ENCODE data around the gene ATP11A.
A peak's percentile ranks its signal among the peaks of the same experiment; 100 is the strongest.

Gene ATP11A

DNA sequence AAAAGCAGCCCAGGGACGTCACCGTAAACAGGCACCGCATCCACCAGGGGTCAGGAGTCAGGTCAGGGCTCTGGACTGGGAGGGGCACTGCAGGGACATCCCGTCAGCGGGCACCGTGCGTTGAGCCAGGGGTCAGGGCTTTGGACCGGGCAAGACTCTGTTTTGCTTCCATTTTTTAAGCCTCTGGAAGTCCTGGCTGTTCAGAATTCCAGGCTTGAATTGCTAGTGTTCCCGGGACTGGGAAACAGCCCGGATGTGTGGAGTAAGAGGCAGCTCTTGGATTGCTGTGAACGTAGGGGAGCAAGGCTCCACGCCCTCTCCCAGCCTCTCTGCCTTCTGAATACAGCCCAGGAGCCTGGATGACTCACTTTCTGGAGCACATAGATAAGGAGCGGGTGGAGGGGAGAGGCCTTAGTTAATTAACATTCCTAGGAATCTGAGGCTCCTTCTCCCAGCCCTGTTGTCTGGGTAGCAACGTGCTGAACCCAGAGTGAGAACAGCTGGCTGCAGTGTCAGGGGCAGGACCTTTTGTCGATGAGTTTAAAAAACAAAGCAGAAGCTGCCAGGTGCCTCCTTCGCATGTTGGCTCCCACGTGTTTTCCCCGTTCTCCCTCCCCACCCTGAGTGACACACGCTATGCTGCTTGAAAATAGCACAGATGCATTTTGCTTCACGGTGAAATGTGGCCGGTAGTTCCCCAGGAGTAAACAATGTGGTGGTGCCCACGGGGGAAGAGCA, 21.9 kb downstream of the ATP11A start:
- no peak for DNase-seq

DNA sequence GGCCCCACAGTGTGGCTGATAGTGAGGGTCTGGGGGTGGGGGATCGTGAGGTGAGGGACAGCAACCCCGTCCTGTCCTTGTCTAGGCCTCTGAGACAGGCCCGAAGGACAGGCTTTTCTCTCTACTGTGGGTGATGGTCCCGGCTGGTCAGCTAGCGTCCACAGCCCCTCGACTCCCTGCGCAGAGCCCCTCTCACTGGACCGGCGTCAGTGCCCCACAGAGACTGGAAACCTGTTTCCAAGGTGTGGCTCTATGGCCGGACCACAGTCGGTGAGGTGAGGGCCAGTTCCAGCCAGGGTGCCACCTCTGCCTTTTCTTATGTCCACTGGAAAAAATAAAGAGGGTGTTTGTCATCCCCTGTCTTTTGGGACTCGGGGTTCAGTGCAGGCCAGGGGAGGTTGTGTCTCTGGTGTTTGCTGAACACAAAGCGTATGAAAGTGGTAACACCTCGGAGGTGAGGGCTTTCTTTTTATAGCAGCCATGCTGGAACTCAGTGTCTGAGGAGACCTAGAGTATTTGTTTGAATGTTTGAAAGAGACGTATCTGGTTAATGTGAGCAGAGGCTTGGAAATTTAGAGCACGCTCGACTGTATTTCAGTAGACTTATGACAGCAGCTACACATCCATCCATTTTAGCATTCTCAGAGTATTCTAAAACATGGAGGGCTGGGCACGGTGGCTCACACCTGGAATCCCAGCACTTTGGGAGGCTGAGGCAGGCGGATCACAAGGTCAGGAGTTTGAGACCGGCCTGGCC, 22.8 kb downstream of the ATP11A start:
- DNase-seq: no peak

DNA sequence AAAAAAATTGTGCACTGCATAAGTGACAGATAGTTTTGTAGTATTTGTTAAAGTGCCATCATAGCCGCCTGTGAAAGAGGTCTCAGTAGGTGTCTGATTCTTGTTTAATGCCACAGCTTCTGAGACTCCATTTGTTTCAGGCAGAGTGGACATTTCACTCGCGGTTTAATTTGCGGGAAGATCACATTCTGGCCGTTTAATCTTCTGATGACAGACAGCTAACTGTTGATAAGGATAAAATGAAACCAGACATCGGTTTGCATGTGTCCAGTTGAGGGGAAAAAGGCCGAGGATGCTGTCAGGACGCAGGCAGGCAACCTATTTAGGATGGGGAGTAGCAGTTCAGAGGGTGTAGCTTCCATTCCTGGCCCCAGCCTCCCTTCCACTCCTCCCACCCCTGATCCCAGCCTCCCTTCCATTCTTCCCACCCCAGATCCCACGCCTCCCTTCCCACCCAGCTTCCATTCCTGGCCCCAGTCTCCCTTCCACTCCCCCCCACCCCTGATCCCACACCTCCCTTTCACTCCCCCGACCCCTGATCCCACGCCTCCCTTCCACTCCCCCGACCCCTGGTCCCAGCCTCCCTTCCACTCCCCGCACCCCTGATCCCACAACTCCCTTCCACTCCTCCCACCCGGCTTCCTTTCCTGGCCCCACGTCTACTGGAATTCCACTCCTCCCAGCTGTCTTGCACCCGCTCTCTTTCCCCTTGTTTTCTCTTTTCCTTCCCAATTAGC, 23.8 kb downstream of the ATP11A start:
- DNase-seq: no peak

DNA sequence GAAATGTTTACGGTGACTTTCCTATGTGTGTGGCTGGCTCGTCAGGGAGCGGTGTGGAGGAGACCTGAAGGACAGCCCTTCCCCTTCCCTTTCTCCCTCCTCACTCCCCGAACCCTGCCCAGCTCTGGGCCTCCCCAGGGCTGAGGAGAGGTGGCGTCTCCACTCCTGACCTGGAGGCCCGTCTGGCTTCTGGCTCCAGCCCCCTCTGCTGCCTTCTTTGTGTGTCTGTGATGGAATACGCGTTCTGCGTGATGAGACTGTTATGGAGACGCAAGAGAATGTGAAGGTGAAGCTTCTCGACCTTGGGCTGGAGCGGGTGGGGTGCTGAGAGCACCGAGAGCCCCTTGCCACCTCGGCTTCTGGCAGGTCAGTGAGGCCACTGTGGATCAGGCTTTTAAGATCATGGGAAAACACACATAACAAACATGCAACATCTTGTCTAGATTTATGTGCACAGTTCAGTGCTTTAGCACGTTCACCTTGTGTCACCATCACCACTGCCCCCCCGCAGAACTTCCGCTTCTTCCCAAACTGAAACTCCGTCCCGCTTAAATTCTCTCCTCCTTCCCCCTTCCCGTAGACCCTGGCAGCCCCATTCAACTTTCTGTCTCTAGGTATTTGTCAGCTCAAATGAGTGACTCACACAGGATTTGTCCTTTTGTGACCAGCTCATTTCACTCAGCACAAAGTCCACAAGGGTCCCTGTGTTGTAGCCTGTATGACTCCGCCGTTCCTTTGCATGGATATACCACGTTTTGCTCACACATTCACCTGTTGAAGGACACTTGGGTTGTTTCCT, 24.7 kb downstream of the ATP11A start:
- DNase-seq: no peak

DNA sequence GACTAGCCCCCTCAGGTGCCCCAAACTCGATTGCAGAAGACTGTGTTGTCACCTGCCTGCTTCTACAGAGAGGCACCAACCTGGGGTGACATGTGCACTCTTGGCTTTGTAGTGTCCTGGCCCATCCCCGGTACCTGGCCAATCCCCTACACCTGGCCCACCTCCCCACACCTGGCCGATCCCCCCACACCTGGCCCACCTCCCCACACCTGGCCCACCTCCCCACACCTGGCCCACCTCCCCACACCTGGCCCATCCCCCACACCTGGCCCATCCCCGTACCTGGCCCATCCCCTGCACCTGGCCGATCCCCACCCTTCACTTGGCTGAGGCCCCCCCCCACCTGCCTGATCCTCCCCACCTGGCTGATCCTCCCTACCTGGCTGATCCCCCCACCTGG, 25.4 kb downstream of the ATP11A start:
- DNase-seq: no peak

DNA sequence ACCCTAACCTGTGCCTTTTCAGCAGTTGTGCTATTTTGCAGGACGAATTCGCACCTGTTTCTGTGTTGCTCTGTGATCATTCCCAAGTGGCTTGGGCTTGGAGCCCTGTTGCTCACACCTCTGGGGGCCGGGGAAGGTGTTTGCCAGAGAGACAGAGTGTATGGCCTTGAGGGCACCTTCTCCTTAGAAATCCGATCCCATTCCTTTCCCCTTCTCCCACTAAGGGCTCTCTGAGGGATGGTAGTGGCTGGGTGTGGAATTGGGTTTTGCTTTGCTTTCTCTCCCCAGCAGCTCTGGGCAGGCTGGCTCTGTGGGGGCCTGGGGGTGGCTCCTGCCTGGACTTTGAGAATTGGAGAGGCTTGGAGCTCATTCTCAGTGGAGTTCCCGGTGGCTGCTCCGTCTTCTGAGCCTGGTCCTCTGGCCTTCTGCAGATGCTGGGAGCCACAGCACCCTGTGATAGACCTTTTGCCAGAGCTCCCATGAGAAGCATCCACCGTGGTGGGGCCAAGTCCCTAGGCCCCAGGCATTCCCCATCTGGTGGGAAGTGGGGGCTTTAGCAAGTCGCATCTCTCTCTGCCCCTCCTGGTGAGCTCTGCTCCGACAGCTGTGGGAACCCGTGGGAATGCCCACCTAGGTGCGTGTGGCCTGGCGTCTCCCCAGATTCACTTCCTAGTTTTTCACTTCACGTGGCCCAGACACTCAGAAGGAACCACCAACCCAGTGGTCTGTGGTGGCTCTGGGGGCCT, 26.1 kb downstream of the ATP11A start:
- DNase-seq: no peak

DNA sequence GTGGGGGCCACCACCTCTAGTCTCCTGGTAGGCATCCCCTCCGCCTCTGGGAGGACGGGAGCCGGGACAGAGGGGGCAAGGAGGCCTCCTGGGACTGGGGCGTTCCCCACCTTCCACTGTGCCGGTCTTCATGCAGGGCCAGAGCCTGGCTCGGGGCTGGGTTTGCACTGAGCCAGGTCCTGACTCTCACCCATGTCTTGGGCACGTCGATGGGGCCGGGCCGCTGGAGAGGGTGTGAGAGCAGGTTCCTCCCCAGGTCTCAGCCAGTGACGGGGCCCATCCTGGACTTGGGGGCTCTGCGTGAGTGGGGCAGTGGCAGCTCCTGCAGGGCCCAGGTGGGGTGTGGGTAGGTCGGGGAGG, 26.6 kb downstream of the ATP11A start:
- no peak for DNase-seq

DNA sequence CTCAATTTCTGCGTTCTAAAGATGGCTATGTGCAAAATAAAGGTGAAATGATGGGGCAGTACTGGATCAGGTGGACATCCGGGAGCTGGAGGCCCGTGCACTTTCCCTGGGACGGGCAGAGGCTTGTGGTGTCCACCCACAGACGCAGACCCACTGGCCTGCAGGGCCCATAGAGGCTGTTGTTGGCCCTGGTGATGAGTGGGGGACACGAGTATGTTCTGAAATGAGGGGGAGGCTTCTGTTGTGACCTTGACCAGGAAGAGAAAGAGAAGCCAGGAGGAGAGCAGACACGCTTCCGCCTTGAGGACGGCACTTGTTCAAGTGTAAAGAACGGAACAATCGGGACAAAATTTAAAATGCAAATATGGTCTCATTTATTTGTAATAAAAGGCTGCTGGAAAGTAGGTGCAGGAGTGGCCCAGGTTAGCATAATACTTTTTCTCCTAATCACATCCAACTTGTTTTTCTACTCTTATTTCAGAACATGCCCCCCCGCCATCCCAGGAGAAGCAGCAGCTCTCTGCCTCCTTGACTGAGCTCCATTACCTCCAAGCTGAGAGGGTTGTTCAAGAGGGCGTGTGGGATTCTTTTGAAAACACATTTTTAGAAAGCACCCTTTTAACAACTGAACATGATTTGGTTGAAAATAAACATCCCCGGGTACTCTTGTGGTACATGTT, 27.1 kb downstream of the ATP11A start:
- DNase-seq: no peak

DNA sequence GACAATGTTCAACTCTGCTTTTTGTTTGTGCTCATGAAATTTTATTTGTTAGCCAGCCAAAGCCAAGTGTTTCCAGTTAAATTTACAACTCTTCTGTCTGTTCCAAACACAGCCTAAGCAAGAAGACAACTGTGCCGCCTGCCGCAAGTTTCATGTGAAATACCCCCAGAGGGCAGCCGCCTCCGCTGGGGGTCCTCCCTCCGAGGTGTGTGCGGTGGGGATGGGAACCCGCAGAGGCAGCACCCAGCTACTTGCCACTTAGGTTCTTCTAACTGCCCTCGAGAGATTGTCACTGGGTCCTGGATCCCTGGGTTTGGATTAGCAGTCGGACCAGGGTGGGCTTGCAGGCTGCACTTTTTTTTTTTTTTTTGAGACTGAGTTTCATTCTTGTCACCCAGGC, 28.5 kb downstream of the ATP11A start:
- no peak for DNase-seq

DNA sequence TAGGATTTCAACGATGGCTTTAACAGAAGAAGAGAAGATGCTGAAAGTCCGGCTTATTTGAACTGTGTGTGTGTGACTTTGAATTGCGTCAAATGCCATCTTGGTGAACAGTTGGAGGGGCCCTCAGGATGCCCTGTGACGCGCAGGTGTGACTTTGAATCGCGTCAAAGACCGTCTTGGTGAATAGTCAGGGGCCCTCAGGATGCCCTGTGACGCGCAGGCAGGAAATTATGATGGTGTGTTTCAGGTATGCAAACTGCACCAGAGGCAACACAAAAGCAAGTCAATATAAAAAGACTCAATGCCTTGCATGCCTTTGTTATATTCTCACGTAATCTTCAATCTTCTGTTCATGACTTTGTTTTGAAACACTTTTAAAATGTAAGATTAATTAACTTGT, 29.2 kb downstream of the ATP11A start:
- DNase-seq: no peak

DNA sequence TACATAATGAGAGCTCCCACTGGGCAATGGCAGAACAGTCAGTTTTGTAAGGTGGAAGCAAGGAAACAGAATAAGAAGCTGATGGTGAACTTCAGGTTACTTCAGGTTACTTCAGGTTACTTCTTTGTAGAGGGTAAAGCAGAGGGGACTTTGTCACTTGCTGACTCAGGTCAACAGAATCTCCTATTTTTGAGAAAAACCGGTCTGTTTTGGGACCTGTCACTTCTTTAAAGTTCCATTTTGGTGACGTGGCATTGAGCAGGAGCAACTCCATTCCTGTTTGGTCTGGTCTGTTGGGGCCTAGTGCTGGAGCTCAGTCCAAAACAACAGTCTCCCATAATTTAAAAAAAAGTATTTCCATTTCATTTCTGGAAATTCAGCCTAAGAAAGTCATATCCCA, 29.7 kb downstream of the ATP11A start:
- DNase-seq: no peak

DNA sequence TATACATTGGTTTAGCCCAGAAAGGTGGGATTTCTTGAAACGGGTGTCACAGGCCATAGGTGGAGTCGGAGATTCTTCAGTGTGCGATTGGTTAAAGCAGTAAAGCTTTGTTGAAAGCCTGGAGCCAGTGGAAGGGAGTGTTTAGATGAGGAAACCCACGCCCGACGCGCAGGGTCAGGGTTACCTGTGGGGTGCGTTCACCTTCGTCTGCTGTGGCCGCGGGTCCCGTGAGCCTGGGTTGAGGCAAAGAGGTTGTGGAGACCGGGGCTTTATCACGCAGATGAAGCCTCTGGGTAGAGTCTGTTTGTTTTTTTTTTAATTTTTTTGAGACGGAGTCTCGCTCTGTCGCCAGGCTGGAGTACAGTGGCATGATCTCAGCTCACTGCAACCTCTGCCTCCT, 30.4 kb downstream of the ATP11A start:
- DNase-seq: no peak

DNA sequence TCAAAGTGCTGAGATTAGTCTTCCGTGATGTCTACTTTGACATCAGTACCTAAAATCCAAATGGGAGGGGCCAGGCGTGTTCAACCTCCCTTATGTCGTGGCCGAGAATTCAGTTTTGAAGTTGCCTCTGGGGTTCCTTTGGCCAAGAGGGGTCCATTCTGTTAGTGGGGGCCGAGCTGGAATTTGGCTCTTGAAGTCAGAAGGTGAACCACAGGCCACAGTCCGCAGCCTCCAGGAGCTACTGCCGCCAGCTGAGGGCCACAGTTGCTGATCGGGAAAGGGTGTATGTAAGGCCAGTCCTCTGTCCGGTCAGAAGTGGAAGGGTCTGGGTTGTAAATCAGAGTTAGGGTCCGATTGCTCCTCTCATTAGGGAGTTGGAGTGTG, 31.0 kb downstream of the ATP11A start:
- no peak for DNase-seq

DNA sequence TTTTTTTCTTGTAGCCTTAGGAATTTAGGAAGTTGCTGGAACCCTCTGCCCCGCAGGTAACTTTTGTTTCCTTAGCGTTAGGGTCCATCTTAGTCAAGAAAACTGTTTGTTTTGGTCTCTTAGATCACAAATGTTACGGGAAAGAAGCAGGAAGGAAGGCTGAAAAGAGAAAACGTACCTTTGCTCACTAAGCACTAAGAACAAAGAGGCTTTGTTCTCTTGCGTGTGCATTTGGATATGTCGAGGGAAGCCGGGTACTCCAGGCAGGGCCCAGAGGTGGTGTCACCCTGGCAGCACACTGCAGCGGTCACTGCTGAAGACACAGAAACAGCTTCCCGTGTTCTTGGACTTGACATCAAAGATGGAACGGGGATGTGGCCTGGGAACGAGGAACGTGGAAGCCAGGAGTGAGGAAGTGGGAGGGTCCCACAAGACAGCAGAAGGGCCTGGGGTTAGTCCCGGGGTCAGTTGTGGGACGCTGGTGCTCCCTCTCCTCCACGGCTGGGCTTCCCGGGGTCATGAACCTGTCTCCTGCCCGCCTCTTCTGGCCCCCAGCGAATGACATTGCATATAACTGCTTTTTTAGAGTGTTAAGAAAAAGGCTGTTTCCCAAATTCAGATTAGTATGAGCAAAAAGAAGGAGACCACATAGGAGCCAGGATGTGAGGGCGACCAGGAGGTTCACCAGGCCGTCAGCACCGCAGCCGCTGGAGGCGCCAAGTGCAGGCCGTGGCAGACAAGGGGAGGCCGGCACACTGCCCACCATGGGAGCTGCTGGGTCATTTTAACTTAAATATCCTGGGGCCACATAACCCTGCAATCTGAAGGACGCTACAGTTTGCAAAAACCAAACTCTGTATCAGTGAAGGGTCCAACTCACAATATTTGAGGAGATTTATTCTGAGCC, 31.6 kb downstream of the ATP11A start:
- DNase-seq: no peak

DNA sequence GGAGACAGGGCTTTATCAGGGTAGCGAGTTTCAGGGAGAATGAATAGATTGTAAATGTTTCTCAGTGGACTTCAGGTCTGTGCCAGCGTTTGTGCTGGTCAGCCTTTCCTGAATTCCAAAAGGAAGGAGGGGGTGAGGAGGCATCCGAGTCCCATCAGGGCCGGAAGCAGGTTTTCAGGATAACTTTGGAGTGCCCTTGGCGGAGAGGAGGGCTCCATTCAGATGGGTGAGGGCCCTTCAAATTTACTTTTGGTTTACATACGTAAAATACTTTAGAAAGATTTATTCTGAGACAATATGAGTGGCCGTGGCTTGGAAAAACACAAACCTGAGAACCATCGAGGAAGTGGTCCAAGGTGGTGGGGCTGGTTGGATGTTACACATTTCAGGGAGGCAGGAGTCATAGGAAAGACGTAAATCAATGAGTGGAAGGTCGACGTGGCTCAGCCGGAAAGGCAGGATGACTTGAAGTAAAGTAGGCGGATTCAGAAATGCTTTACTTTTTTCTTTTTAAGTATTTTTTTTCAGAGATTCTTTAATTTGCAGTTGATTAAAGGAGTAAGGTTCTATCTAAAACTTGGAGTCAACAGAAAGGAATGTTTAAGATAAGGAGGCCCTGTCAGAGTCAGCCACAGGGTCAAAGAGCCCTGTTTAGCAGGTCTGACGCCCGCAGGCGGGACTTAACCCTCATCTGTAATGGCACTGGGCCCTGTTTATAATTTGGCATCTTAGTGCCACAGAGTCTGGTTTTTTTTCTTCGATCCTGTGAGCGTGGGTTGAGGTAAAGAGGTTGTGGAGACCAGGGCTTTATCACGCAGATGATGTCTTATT, 32.8 kb downstream of the ATP11A start:
- no peak for DNase-seq

DNA sequence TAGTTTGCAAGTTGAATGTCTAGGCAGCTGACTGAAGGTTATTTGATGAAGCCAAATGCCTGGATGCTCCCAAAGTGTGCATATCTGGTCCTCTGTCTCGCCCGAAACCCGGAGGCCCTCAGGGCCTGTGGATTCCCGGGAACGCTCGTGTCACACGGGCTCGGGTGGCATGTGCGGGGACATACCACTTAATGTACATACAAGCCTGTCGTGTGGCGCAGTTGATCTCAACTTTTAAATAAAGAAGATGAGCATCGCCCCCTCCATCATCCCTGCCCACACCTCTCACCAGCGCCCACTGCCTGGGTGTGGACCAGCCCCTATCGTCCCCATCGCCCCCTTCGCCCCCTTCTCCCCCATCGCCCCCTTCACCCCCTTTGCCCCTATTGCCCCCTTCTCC, 33.9 kb downstream of the ATP11A start:
- DNase-seq: no peak

DNA sequence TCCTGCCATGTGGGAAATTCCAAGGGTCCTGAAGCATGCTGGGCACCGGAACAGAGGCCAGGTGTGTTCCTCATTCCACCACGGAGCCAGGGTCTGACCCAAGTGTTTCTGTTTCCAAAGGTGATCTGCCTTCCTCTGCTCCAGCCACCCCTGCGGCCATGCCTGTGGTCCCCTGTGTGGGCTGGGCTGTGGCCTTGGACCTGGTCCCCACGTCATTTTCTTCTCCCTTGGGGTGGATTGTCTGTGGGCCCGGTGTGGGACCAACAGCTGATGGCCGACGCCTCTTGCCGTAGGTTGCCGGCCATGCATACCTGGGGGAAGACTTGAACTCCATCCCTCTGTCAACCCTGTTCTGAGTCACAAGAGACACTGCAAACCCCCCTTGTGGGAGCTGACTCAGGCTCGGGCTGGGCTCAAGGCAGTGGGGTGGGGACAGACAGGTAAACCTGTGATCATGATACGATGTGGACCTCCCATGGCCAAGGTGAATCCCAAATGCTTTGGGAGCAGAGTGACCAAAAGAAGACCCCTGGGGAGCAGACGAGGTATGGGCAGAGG, 35.0 kb downstream of the ATP11A start:
- no peak for DNase-seq

DNA sequence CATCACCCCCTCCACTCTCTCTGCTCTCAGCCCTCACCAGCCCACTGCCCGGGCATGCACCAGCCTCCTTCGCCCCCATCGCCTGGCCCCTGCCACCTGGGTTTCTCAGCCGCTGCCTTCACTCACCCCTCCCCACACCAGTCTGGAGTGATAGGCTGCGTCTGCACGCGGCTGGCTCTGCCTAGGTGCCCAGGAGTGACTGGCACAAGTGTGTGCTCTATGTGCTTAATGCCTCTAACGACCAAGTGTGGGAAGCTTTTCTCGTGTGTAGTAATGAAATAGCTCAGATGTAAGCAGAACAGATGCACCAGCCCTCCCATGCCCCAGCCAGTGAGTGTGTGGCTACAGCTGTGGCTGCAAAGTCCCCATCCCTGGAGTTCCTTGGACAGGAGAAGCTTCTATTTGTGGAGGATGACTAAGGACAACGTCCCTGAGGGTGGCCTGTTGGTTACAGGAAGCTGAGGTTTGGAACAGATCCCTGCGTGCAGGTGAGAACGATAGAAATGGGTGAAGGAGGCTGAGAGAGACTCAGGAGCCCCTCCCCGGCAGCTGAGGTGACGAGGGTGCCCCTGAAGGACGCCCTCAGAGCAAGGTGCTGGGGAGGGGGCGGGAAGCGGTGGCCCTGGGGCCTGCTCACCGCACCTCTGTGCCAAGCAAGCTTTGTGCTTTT, 35.6 kb downstream of the ATP11A start:
- peak; percentile 11 for DNase-seq

All from central memory CD4-positive, alpha-beta T cell (primary cell).